SK-N-MC (cell line): ENCODE results near the gene ZNF576.

Experiments
- EZH2 ChIP-seq: fragments of 200-600 bp; sonication (generic); IDR thresholded peaks from one replicate; pipeline ENCODE4 v1.6.1; 2017; ENCODE audit warnings: antibody characterized with exemption
- FOXP2 ChIP-seq: optimal IDR thresholded peaks from 2 replicates; pipeline ENCODE3; 2011; ENCODE audit warnings: mild to moderate bottlenecking, moderate library complexity; ENCODE audit not compliant: insufficient read depth; ENCODE audit errors: extremely low read length, control extremely low read depth
- POLR2AphosphoS5 ChIP-seq: IDR thresholded peaks from 2 replicates; pipeline ENCODE4 v1.6.1; 2012; ENCODE audit warnings: mild to moderate bottlenecking, low read depth, low read length, borderline replicate concordance

- TF ChIP-seq EZH2 (no peak), POLR2AphosphoS5 (no peak), FOXP2 (no peak)
These were observed 35.0 kb upstream of the ZNF576 start for GRCh38 chr19:43561139-43561970.
